Suprapubic skin (tissue), 4 donors: ENCODE results near the gene ROPN1. TPM values are rescaled to one million over a fixed set of nuclear protein-coding genes. Genes with fewer than 3 reads are reported as not detected.

Experiments used
- DNase-seq, 2 donors: peaks; one replicate each; pipeline ENCODE4 v3.0.0-alpha.2; 2019; ENCODE audit warnings: low spot score in 2 of 2
- H3K27ac ChIP-seq: fragments of 200-600 bp; sonication (generic); one replicate; pipeline ENCODE4 v1.5.1; 2019
- H3K27me3 ChIP-seq: fragments of 200-600 bp; sonication (generic); one replicate; pipeline ENCODE4 v1.5.1; 2019
- H3K36me3 ChIP-seq: fragments of 200-600 bp; sonication (generic); one replicate; pipeline ENCODE4 v1.5.1; 2019
- H3K4me1 ChIP-seq: fragments of 200-600 bp; sonication (generic); one replicate; pipeline ENCODE4 v1.5.1; 2019
- H3K4me3 ChIP-seq: fragments of 200-600 bp; sonication (generic); one replicate; pipeline ENCODE4 v1.5.1; 2019; ENCODE audit warnings: mild to moderate bottlenecking
- H3K9me3 ChIP-seq: fragments of 200-600 bp; sonication (generic); one replicate; pipeline ENCODE4 v1.5.1; 2019
- CTCF ChIP-seq, 2 donors: fragments of 200-600 bp in 1 of 2; fragments of 450-650 bp in 1 of 2; sonication (generic) in 1 of 2; IDR thresholded peaks; one replicate each; pipeline ENCODE4 v1.5.1; 2016 to 2019; ENCODE audit warnings: antibody characterized with exemption in 2 of 2, mild to moderate bottlenecking in 1 of 2, moderate library complexity in 1 of 2
- EP300 ChIP-seq: sonication (generic); formaldehyde crosslinking; IDR thresholded peaks from one replicate; pipeline ENCODE4 v1.6.1; 2017; ENCODE audit warnings: antibody characterized with exemption
- POLR2A ChIP-seq, 2 donors: fragments of 450-650 bp; IDR thresholded peaks; one replicate each; pipeline ENCODE4 v1.6.1; 2017; ENCODE audit warnings: antibody characterized with exemption in 2 of 2, mild to moderate bottlenecking in 2 of 2, moderate library complexity in 2 of 2
- POLR2AphosphoS5 ChIP-seq, 3 donors: sonication (generic); formaldehyde crosslinking; IDR thresholded peaks; one replicate each; pipeline ENCODE4 v1.6.1; 2017; ENCODE audit warnings: antibody characterized with exemption in 3 of 3
- WGBS: methylation state at CpG from one replicate; pipeline ENCODE4 v1.1.5; 2018; 5-methylcytosine and 5-hydroxymethylcytosine counted together
- total RNA-seq, 4 donors: library from RNA; depleted of rRNA; stranded (reverse); fragments of >200 nt; gene quantifications; one replicate each; pipeline ENCODE4 v1.1.0, GENCODE V29; 2016

ROPN1 gene
- total RNA-seq, 4 donors from 2014 or later, result 1.4 to 6.0 (median 2.4) TPM

- no peaks in the 10 kb centered on the region for H3K27me3 ChIP-seq
- peaks cover 8% of the 10 kb centered on the region for H3K9me3 ChIP-seq
- TF ChIP-seq EP300 (no peak), POLR2AphosphoS5 (IDR thresholded peaks at IDR 0.05) (no peak), CTCF (IDR thresholded peaks at IDR 0.05) (no peak), POLR2A (IDR thresholded peaks at IDR 0.05) (no peak)
- H3K4me1 ChIP-seq, result no peaks in the 10 kb centered on the region
- no peak overlapping the region for H3K4me3 ChIP-seq
- WGBS, result 95% methylated on average over 1 of the region's 1 CpG
- H3K36me3 ChIP-seq, result peaks cover 37% of the 10 kb centered on the region
- DNase-seq, result no peak
- H3K27ac ChIP-seq, result no peak overlapping the region
Measured at GRCh38 chr3:123920383-123920782, 71.5 kb downstream of the ROPN1 start.

- Histone ChIP-seq H3K9me3 (peaks cover 8% of the 10 kb centered on the region), H3K36me3 (peaks cover 37% of the 10 kb centered on the region), H3K27me3 (no peaks in the 10 kb centered on the region), H3K27ac (no peak overlapping the region), H3K4me3 (no peak overlapping the region), H3K4me1 (no peaks in the 10 kb centered on the region)
- no peak for DNase-seq
- 100% methylated on average over 1 of the region's 3 CpGs for WGBS
- TF ChIP-seq POLR2A (IDR thresholded peaks at IDR 0.05) (no peak), EP300 (no peak), CTCF (IDR thresholded peaks at IDR 0.05) (no peak), POLR2AphosphoS5 (IDR thresholded peaks at IDR 0.05) (no peak)
Measured at GRCh38 chr3:123919353-123919752, 72.6 kb downstream of the ROPN1 start.

Other genes starting within 250 kb of the ROPN1 start
- gene MYLK, start 107.8 kb downstream of the ROPN1 start, total RNA-seq, result 10 to 100 TPM; 24.6 to 47.0 (median 39.2) TPM
- gene CCDC14, start 30.9 kb downstream of the ROPN1 start, total RNA-seq, result 10 to 100 TPM; 10.8 to 73.5 (median 28.0) TPM
- 10 to 100 TPM in 3 of 4 donors, 1 to 10 TPM in 1; 7.8 to 37.9 (median 19.7) TPM for gene KALRN, start 41.2 kb upstream of the ROPN1 start, total RNA-seq